Endothelial cell of umbilical vein (primary cell): ENCODE measurements around the gene NDUFAF2.

ENCODE experiments used
- CTCF ChIP-seq, 2 donors: IDR thresholded peaks; 1 replicate in 1 of 2; 2 replicates in 1 of 2; pipeline ENCODE4 v1.5.1; 2011; ENCODE audit warnings: low read length in 2 of 2, mild to moderate bottlenecking in 2 of 2, moderate library complexity in 2 of 2, control low read depth in 1 of 2, inconsistent platforms in 1 of 2, low read depth in 1 of 2; ENCODE audit not compliant: insufficient read depth in 1 of 2; ENCODE audit errors: extremely low read depth in 1 of 2
- EZH2 ChIP-seq: IDR thresholded peaks from 2 replicates; pipeline ENCODE4 v1.6.1; 2012; ENCODE audit warnings: borderline replicate concordance, low read depth, mild to moderate bottlenecking, moderate library complexity, low read length, inconsistent platforms; ENCODE audit not compliant: severe bottlenecking
- GATA2 ChIP-seq: IDR thresholded peaks from 2 replicates; pipeline ENCODE4 v1.7.0; 2011; ENCODE audit warnings: low read depth, mild to moderate bottlenecking, moderate library complexity, mixed read lengths, low read length; ENCODE audit not compliant: insufficient read length, insufficient read depth
- POLR2A ChIP-seq: IDR thresholded peaks from 2 replicates; pipeline ENCODE4 v1.6.1; 2012; ENCODE audit warnings: low read depth, mild to moderate bottlenecking, control low read depth, low read length
- POLR2AphosphoS5 ChIP-seq: IDR thresholded peaks from 2 replicates; pipeline ENCODE4 v1.6.1; 2012; ENCODE audit warnings: low read depth, mild to moderate bottlenecking, control low read depth, low read length, moderate library complexity; ENCODE audit not compliant: insufficient read depth

DNA sequence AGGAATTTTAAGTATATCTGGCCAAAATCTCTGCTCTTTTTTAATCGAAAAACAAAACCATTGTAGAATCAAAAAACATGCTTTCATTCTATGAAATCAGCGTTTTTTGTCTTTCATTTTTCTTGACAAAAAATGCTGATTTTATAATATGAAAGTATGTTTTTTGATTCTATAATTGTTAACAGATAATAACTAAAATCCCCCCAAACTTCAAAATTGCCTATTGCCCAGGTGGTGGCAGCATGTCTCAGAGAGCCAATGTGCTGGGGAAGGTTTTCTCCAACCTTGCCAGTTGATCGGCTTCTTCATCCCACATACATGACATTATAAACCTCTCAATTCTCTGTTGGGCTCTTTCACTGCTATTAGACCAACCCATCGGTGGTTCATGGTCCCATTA lies 222.4 kb downstream of the NDUFAF2 start:
- TF ChIP-seq CTCF (IDR thresholded peaks at IDR 0.05; ENCODE audit: extremely low read depth in 1 of 2, insufficient read depth in 1 of 2, low read depth in 1 of 2, low read length in 2 of 2) (peak; percentile 33 to 43), POLR2AphosphoS5 (no peak), POLR2A (no peak), GATA2 (no peak), EZH2 (no peak)
